Omental fat pad (tissue), 4 donors: ENCODE measurements around the gene ESPL1. TPM values are rescaled to one million over a fixed set of nuclear protein-coding genes. Genes with fewer than 3 reads are reported as not detected.

Source experiments
- ATAC-seq: fragments of 150-250 bp; one replicate; pipeline ENCODE4 v1.9.1; 2016; ENCODE audit warnings: mild to moderate bottlenecking, moderate library complexity; ENCODE audit not compliant: low FRiP score
- DNase-seq: peaks from one replicate; pipeline ENCODE4 v3.0.0-alpha.2; 2019; ENCODE audit warnings: low spot score
- total RNA-seq, 4 donors: library from RNA; depleted of rRNA; stranded (reverse); fragments of >200 nt; gene quantifications; one replicate each; pipeline ENCODE4 v1.1.0, GENCODE V29; 2016
- TF ChIP-seq, protein P1 (sequence below), 3 donors: fragments of 450-650 bp; IDR thresholded peaks; one replicate each; pipeline ENCODE4 v1.5.1; 2016 to 2017; ENCODE audit warnings: antibody characterized with exemption in 3 of 3, mild to moderate bottlenecking in 3 of 3, moderate library complexity in 2 of 3

ESPL1 gene
- total RNA-seq, 4 donors from 2014 or later, result 0.63 to 2.0 (median 0.90) TPM

DNA sequence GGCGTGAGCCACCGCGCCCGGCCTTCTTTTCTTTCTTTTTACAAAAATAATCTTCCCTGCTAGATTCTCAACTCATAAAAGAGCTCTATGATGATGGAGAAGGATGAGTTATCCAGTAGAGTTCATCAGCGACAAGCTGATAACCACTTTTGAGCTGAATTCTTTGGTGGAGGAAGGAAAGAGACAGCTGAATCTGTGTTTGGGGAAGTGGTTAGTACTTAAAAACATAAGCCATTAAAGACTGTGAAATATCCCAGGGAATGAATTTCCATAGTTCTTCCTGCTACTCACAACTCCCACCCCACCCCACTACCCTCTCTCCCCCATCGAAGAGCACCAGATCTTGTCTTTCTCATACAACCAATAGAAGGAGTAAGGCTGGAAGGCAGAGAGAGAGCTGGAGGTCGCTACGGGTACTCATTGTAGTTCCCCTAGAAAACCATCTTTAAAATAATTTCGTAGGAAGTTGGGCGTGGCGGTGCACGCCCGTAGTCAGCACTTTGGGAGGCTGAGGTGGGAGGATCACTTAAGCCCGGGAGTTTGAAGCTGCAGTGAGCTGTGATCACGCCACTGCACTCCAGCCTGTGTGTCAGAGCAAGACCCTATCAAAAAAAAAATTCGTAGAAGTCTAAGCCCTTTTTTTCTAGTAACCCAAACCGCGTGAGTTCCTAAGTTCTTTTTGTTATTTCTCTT lies 647 bp upstream of the ESPL1 start:
- no peak for DNase-seq
- TF ChIP-seq, protein P1, sequence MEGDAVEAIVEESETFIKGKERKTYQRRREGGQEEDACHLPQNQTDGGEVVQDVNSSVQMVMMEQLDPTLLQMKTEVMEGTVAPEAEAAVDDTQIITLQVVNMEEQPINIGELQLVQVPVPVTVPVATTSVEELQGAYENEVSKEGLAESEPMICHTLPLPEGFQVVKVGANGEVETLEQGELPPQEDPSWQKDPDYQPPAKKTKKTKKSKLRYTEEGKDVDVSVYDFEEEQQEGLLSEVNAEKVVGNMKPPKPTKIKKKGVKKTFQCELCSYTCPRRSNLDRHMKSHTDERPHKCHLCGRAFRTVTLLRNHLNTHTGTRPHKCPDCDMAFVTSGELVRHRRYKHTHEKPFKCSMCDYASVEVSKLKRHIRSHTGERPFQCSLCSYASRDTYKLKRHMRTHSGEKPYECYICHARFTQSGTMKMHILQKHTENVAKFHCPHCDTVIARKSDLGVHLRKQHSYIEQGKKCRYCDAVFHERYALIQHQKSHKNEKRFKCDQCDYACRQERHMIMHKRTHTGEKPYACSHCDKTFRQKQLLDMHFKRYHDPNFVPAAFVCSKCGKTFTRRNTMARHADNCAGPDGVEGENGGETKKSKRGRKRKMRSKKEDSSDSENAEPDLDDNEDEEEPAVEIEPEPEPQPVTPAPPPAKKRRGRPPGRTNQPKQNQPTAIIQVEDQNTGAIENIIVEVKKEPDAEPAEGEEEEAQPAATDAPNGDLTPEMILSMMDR (IDR thresholded peaks at IDR 0.05), result no peak
- ATAC-seq, result no peak

DNA sequence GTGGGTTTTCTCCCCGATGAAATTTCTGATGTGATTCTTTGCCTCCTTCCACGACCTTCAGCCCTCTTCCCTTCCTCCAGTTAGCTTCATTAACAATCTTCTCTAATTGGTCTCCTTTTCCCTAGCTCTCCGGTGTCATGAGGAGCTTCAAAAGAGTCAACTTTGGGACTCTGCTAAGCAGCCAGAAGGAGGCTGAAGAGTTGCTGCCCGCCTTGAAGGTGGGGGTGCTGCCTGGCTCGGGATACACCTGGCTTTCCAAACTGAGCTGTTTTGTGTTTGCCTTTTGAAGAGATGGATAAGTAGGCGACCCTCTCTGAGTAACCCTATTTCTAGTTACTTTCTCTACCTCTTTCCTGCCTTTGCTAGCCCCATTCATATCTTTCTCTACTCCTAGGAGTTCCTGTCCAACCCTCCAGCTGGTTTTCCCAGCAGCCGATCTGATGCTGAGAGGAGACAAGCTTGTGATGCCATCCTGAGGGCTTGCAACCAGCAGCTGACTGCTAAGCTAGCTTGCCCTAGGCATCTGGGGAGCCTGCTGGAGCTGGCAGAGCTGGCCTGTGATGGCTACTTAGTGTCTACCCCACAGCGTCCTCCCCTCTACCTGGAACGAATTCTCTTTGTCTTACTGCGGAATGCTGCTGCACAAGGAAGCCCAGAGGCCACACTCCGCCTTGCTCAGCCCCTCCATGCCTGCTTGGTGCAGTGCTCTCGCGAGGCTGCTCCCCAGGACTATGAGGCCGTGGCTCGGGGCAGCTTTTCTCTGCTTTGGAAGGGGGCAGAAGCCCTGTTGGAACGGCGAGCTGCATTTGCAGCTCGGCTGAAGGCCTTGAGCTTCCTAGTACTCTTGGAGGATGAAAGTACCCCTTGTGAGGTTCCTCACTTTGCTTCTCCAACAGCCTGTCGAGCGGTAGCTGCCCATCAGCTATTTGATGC lies 797 bp downstream of the ESPL1 start:
- ATAC-seq (no peak), DNase-seq (no peak)
- TF ChIP-seq, protein P1 (IDR thresholded peaks at IDR 0.05), result no peak

DNA sequence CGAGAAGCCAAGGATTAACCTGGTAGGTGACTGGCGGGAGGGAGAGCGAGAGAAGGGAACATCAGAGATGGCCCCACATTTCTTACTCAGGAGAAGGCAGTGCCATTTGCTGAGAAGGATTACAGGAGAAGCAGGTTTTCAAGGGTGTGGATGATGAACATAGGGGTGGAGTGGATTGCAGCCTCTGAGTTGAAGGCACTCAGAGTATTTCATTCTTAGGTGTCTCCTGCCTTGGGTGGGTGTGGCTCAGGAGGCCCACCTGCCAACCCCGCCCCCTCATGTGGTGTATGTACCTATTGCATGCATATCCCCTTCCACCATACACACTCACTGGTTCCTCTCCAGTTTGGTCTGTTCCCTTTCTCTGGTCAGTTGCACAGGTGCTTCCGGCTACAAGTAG lies 6.3 kb downstream of the ESPL1 start:
- TF ChIP-seq, protein P1 (IDR thresholded peaks at IDR 0.05), result no peak
- no peak for DNase-seq
- no peak for ATAC-seq

DNA sequence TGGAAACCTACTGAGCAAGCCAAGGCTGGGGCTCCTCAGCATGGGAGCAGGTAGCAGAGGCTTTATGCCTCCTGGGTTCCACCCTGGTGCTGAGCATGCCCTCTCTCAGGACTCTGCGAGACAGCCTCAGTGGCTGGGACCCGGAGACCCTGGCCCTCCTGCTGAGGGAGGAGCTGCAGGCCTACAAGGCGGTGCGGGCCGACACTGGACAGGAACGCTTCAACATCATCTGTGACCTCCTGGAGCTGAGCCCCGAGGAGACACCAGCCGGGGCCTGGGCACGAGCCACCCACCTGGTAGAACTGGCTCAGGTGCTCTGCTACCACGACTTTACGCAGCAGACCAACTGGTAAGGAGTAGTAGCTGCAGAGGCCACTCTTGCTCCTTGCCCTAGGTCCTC lies 8.4 kb downstream of the ESPL1 start:
- no peak for DNase-seq
- TF ChIP-seq, protein P1 (IDR thresholded peaks at IDR 0.05), result no peak
- ATAC-seq, result no peak

DNA sequence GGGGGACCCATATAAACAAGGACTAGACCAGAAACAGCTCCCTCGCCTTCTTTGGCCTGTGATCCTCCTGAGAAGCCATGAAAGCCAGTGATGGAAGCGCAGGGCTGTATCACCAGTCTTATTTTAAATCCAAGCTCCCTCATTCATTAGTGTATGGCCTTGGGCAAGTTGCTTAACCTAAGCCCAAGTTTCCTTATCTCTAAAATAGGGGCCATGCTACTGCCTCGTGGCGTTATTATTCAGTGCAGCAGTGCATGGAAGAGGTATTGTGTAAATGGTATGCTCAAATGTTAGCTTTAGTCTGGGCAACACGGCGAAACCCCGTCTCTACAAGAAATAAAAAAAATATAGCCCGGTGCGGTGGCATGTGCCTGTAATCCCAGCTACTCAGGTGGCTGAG lies 9.9 kb downstream of the ESPL1 start:
- no peak for DNase-seq
- no peak for ATAC-seq
- TF ChIP-seq, protein P1 (IDR thresholded peaks at IDR 0.05), result no peak

DNA sequence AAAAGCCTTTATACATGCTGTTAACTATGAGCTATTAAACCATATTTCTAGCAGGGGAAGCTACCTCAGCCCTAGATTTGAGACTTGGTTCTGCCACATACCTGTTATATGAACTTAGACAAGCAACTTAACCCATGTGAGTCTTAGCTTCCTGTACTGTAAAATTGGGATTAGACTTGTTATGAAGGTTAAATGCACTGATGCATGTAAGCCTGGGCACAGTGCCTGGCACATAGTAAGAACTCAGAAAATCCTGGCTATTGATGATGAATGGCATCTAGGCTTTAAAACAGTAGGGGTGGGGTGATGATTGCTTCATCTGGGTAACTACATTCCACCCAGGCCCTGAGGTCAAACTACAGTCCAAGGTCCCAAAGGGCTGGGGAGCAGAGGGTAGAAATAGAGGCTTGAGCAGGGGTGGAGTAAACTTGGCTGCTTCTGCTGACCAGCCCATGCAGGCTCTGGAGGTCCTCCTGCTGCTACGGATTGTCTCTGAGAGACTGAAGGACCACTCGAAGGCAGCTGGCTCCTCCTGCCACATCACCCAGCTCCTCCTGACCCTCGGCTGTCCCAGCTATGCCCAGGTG lies 11.3 kb downstream of the ESPL1 start:
- DNase-seq, result no peak
- TF ChIP-seq, protein P1 (IDR thresholded peaks at IDR 0.05), result no peak
- ATAC-seq, result no peak
